H54 (cell line): ENCODE data around the gene MARCHF10.
"Not testable (repeated sequence)": the region's sequence is repeated elsewhere in the genome, so short reads cannot be mapped to it uniquely, and the experiment has no call there.

Source experiments
- DNase-seq: peaks from one replicate; pipeline ENCODE4 v3.0.0; 2011; ENCODE audit warnings: low spot score, mixed read lengths; ENCODE audit not compliant: insufficient read length
- FAIRE-seq: peaks from 3 replicates; lab custom pipeline; 2011; peaks lifted over from hg19 to GRCh38; lab: Jason Lieb, UNC
- POLR2A ChIP-seq: IDR thresholded peaks from 2 replicates; pipeline ENCODE4 v1.6.1; 2011; ENCODE audit warnings: low read depth, mild to moderate bottlenecking, low read length

Gene MARCHF10

DNA sequence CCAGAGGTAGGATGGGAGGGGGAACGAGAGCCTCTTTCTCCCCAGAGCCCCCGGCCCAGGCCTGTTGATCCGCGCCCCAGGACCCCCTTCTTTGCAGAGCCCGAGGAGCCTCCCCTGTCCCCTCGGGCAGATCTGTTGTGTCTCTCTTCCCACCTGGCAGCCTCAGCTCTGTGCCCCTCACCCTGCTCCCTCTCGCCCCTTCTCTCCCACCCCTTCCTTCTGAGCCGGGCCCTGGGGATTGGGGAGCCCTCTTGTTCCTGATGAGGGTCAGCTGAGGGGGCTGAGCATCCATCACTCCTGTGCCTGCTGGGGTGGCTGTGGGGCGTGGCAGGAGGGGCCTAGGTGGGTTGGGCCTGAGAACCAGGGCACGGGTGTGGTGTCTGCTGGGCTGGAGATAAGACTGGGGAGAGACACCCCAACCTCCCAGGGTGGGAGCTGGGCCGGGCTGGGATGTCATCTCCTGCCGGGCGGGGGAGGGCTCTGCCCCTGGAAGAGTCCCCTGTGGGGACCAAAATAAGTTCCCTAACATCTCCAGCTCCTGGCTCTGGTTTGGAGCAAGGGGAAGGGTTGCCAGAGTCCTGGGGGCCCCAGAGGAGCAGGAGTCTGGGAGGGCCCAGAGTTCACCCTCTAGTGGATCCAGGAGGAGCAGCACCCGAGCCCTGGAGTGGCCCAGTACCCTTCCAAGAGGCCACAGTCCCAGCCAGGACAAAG is 115.2 kb downstream of the MARCHF10 start:
- TF ChIP-seq POLR2A, result no peak
- DNase-seq (peak; percentile 61), FAIRE-seq (no peak)

DNA sequence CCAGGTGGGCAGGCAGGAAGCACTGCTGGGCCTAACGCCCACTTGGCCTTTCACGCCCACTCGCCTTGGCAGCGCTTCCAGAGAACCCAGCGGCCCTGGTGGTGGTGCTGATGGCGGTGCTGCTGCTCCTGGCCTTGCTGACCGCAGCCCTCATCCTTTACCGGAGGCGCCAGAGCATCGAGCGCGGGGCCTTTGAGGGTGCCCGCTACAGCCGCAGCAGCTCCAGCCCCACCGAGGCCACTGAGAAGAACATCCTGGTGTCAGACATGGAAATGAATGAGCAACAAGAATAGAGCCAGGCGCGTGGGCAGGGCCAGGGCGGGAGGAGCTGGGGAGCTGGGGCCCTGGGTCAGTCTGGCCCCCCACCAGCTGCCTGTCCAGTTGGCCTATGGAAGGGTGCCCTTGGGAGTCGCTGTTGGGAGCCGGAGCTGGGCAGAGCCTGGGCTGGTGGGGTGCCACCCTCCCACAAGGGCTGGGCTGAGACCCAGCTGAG is 115.9 kb downstream of the MARCHF10 start:
- DNase-seq (no peak), FAIRE-seq (no peak)
- no peak for TF ChIP-seq POLR2A

DNA sequence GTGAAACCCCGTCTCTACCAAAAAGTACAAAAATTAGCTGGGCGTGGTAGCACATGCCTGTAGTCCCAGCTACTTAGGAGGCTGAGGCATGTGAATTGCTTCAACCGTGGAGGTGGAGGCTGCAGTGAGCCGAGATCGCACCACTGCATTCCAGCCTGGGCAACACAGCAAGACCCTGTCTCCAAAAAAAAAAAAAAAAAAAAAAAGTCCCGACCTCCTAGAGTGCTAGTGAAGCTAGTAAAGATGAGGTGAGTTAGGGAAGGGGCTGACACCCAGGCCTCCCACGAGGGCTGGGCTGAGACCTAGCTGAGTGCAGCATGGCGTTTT is 116.6 kb downstream of the MARCHF10 start:
- not testable (repeated sequence) for FAIRE-seq, DNase-seq

DNA sequence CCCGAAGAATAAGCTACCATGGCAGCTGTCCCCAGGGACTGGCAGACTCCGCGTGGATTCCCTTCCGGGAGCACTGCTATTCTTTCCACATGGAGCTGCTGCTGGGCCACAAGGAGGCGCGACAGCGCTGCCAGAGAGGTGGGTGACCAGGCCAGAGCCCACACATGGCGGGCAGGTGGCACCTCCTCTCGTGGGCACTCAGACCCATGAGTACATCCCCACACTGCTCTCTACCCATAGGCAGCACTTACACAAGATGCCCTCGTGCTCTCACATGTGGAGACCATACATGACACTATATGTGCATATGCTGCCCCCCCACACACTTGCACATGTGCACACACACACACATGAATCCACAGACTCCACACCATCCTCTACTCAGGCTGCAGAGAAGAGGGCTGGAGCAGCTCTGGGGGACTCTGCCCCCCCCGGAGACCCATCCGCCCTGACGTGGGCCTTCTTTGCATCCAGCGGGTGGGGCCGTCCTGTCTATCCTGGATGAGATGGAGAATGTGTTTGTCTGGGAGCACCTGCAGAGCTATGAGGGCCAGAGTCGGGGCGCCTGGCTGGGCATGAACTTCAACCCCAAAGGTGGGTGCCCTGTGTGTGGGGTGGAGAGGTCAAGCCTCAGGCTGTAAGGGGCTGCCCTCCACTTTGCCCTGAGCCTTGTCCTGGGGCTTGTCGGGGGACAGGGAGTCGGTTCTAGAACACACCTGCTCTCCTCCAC is 117.8 kb downstream of the MARCHF10 start:
- DNase-seq (no peak), FAIRE-seq (no peak)
- TF ChIP-seq POLR2A, result no peak

DNA sequence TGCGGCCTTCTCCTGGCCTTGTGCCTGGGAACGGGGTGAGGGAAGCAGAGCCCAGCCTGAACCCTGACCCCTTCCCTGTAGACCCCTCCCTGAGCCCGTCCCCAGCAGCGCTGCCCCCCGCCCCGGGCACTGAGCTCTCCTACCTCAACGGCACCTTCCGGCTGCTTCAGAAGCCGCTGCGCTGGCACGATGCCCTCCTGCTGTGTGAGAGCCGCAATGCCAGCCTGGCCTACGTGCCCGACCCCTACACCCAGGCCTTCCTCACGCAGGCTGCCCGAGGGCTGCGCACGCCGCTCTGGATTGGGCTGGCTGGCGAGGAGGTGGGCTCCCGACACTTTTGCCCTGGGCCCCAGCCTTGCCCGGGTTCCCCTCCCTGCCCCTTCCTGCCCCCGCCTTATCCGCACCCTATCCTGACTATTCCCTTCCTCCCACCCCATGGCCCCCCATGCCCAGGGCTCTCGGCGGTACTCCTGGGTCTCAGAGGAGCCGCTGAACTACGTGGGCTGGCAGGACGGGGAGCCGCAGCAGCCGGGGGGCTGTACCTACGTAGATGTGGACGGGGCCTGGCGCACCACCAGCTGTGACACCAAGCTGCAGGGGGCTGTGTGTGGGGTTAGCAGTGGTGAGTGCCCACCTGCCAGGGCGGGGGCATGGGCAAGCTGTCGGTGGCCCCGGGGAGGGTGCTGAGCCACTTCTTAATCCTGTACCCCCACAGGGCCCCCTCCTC is 118.5 kb downstream of the MARCHF10 start:
- FAIRE-seq (no peak), DNase-seq (no peak)
- TF ChIP-seq POLR2A, result no peak

DNA sequence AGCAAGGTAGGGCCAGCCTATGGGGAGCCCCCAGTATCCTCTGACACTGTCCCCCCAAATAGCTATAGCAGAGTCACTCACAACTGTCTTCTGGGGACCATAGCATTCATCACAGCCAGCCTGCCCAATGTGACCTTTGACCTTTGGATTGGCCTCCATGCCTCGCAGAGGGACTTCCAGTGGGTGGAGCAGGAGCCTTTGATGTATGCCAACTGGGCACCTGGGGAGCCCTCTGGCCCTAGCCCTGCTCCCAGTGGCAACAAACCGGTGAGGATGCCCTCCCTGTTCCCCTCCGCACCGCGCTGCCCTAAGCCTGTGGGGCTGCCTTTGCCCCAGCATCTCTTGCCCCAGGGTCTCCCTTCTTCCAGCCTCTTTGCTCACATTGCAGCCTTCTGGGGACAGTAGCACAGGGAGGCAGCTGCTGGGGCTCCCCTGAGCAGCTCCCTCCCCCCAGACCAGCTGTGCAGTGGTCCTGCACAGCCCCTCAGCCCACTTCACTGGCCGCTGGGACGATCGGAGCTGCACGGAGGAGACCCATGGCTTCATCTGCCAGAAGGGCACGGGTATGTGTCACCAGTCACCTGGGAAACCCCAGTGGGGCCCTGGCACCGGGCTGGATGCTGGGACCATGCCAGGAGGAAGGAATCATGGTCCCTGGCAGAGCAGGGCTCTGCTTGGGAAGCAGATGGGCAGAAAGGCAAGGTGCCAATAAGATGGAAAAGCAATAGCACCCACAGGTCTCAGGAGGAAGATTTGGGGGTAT is 119.5 kb downstream of the MARCHF10 start:
- TF ChIP-seq POLR2A, result no peak
- no peak for DNase-seq
- FAIRE-seq, result no peak

DNA sequence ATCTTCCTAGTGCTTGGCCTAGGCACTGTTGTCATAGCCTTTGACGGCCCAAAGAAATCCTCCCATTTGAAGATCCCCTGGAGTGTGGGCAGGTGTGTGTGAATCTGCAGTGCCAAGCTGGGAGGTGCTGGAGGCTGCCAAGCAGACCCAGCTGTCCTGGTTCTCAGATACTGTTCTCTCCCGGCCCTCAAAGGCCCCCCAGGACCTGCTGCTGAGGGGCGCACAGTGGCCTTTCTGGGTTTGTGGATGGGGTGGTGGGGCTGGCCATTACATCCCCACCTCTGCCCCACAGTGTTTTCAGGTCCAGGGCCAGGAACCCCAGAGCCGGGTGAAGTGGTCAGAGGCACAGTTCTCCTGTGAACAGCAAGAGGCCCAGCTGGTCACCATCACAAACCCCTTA is 120.1 kb downstream of the MARCHF10 start:
- no peak for FAIRE-seq

DNA sequence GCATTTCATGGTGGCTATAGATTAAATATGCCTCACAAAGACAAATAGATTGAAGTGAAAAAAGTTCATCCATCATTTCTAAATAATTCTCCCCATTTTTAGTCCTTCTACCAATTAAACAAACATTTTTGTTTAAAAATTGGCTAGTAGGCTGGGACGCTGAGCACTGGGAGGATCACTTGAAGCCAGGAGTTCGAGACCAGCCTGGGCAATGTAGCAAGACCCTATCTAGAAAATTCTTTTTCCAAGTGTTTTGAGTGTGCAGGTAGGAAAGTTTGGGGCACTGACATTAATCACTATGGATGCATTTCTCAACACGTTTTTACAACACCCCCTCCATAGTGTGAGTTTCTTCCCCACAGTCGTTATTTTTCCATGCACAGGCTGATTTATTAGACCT is 123.9 kb downstream of the MARCHF10 start:
- DNase-seq, result no peak
- no peak for TF ChIP-seq POLR2A
- FAIRE-seq, result no peak

More for the DNA sequence above, 120.1 kb downstream of the MARCHF10 start:
- DNase-seq, result no peak
- no peak for TF ChIP-seq POLR2A

DNA sequence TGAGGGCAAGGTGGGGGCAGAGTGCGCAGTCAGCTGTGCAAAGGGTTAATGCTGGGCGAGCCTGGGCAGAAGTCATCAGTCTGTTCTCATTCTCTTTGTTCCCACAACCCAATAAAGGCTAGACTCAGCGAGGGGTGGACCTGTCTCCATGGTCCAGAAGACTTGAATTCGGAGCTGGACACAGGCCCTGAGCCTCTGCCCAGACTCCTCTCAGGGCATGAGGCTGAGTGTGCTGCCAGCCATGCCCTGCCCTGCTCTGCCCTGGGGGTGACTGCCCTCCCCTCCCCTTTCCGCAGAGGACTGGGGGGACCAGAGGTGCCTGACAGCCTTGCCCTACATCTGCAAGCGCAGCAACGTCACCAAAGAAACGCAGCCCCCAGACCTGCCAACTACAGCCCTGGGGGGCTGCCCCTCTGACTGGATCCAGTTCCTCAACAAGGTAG is 126.2 kb downstream of the MARCHF10 start:
- DNase-seq (no peak), FAIRE-seq (no peak)
- no peak for TF ChIP-seq POLR2A

DNA sequence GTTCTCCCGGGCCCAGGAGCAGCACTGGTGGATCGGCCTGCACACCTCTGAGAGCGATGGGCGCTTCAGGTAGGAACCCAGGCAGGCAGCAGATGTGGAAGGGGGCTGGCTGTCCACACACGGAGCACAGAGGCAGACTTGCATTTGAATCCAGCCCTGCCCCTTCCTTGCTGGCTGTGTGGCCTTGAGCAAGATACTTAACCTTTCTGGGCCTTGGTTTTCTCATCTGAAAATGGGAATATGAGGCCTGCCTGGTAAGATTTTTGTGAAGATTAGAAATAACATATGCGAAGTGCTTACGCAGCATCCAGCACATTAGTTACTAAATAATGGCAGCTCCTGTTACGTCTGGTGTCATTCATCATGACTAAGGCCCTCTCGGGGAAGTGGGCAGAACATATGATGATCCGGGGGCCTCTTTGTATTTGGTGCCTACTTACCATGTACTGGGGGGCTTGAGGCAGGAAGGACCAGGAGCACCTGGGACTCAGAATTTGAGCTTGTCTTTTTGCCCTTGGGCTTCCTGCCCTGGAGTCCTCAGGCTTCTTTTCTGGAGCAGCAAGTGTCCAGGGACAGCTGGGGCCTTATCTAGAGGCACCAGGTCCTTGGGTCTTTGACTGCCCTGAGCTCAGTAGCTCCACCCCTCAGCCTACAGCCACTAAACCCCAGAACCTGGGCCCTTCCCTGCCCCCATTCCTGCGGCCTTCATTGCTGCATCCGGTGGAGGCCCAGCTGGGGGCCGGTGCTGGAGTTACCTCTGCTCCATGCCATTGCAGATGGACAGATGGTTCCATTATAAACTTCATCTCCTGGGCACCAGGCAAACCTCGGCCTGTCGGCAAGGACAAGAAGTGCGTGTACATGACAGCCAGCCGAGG is 126.8 kb downstream of the MARCHF10 start:
- FAIRE-seq, result no peak
- no peak for DNase-seq
- TF ChIP-seq POLR2A, result no peak

DNA sequence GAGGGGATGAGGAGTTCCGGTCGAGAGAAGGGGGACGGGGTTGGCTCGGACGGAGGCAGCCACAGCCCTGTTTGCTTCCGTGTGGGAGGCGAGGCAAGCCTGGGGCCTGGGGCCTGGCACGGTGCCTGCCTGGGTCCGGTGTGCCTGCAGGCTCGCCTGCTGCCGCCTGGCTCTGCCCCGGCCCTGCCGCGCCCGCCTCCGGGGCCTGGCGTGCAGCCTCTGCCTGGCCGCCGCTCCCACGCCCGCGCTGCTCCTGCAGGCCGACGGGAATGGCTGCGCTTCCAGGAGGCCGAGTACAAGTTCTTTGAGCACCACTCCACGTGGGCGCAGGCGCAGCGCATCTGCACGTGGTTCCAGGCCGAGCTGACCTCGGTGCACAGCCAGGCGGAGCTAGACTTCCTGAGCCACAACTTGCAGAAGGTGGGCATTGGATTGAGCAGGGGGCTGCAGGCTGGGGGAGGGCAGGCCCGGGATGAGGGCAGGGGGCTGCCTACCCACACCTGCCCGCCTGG is 127.5 kb downstream of the MARCHF10 start:
- FAIRE-seq, result no peak
- no peak for TF ChIP-seq POLR2A

DNA sequence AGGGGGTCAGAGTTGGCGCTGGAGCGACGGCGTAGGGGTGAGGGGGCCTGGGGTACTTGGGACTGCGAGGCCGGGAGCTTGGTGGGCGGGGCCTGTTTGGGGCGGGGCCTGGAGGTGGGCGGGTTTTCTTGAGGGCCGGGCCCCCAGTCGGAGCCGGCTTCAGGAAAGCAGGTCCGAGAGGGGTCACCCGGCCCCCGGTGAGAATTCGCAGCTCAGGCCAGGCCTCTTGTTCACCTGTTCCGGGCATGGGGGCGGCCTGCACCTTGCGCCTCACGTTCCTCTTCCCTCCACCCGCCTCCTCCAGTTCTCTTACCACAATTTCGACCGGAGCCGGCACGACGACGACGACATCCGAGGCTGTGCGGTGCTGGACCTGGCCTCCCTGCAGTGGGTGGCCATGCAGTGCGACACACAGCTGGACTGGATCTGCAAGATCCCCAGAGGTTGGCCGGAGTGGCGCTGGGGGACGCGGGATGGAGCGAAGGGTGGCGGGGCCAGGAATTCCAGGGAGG is 128.2 kb downstream of the MARCHF10 start:
- no peak for TF ChIP-seq POLR2A
- DNase-seq (no peak), FAIRE-seq (no peak)

More for the DNA sequence above, 127.5 kb downstream of the MARCHF10 start:
- no peak for DNase-seq
